GM12878 (cell line): ENCODE measurements around the gene ZNF496. TPM values are rescaled to one million over a fixed set of nuclear protein-coding genes. Genes with fewer than 3 reads are reported as not detected.

Source experiments
- ATAC-seq: fragments of 200-7000 bp; cut with Tn5 transposase; 3 replicates; pipeline ENCODE4 v1.9.1; 2020; ENCODE audit warnings: mild to moderate bottlenecking, moderate library complexity
- BruUV-seq: library from RNA; stranded (reverse); fragments of 400-500 nt; replicated peaks from 2 replicates; lab custom pipeline; 2021; lab: Mats Ljungman, UMichigan
- CTCF ChIA-PET: fragments of 300-600 bp; sonication (Branson Sonifier 250); formaldehyde crosslinking; extraction: SDS; loops from one replicate; lab custom pipeline; 2021; ENCODE audit warnings: inconsistent platforms; lab: Yijun Ruan, JAX
- POLR2A ChIA-PET: fragments of 350-600 bp; formaldehyde crosslinking; extraction: SDS; loops from one replicate; lab custom pipeline; 2021; ENCODE audit warnings: inconsistent platforms; lab: Charles Lee
- RAD21 ChIA-PET: fragments of 300-600 bp; sonication (Branson Sonifier 250); formaldehyde crosslinking; loops from one replicate; lab custom pipeline; 2023; ENCODE audit warnings: antibody characterized with exemption; ENCODE audit not compliant: unreplicated experiment; lab: Charles Lee
- SMC1A ChIA-PET: fragments of 300-600 bp; sonication (Branson Sonifier 250); formaldehyde crosslinking; loops from one replicate; lab custom pipeline; 2023; ENCODE audit not compliant: unreplicated experiment, uncharacterized antibody; lab: Charles Lee
- DNase-seq: peaks from one replicate; pipeline ENCODE4 v3.0.0-alpha.2; 2011; ENCODE audit warnings: low read depth, low spot score
- FAIRE-seq: peaks from 3 replicates; lab custom pipeline; 2011; peaks lifted over from hg19 to GRCh38; lab: Jason Lieb, UNC
- H2AFZ ChIP-seq: 2 replicates; pipeline ENCODE4 v1.6.0; 2011; ENCODE audit warnings: low read depth, low read length, control low read depth; ENCODE audit not compliant: control insufficient read depth
- H3K27ac ChIP-seq: 2 replicates; pipeline ENCODE4 v1.5.1; 2011; ENCODE audit warnings: control low read depth; ENCODE audit not compliant: control insufficient read depth, insufficient read depth
- H3K27me3 ChIP-seq, 2 experiments: replicated peaks in 1 of 2; 2 replicates each; pipeline versions ENCODE4 v1.6.0 to v1.6.1; 2011; ENCODE audit warnings: low read length in 1 of 2; ENCODE audit not compliant: control insufficient read depth in 2 of 2, insufficient read depth in 2 of 2
- H3K36me3 ChIP-seq, 2 experiments: 2 replicates each; pipeline ENCODE4 v1.5.1; 2011; ENCODE audit warnings: low read length in 1 of 2; ENCODE audit not compliant: control insufficient read depth in 2 of 2, insufficient read depth in 2 of 2
- H3K4me1 ChIP-seq: 2 replicates; pipeline ENCODE4 v1.6.1; 2011; ENCODE audit warnings: mild to moderate bottlenecking, low read length, moderate library complexity, mixed read lengths; ENCODE audit not compliant: control insufficient read depth, insufficient read depth
- H3K4me2 ChIP-seq: 2 replicates; pipeline ENCODE4 v1.6.0; 2011; ENCODE audit warnings: control low read depth; ENCODE audit not compliant: control insufficient read depth, insufficient read depth
- H3K4me3 ChIP-seq: fragments of 200-600 bp; sonication (generic); 2 replicates; pipeline ENCODE4 v1.5.1; 2016
- H3K79me2 ChIP-seq: 2 replicates; pipeline ENCODE4 v1.6.0; 2011; ENCODE audit warnings: low read length; ENCODE audit not compliant: control insufficient read depth, insufficient read depth
- H3K9ac ChIP-seq: 2 replicates; pipeline ENCODE4 v1.8.0; 2011; ENCODE audit warnings: low read length, control low read depth, mixed read lengths; ENCODE audit not compliant: control insufficient read depth, insufficient read depth
- H3K9me3 ChIP-seq: replicated peaks from 3 replicates; pipeline ENCODE4 v1.5.1; 2011; ENCODE audit warnings: mild to moderate bottlenecking, low read length; ENCODE audit not compliant: control insufficient read depth, insufficient read depth
- H4K20me1 ChIP-seq: 2 replicates; pipeline ENCODE4 v1.6.0; 2011; ENCODE audit not compliant: control insufficient read depth, insufficient read depth
- ATF7 ChIP-seq: fragments of 450-650 bp; IDR thresholded peaks from 2 replicates; pipeline ENCODE4 v1.6.1; 2016; ENCODE audit warnings: low read depth, mild to moderate bottlenecking
- CBFB ChIP-seq: IDR thresholded peaks from 2 replicates; pipeline ENCODE4 v1.6.1; 2016; ENCODE audit warnings: antibody characterized with exemption, low read depth
- CHD2 ChIP-seq: IDR thresholded peaks from 2 replicates; pipeline ENCODE4 v1.6.1; 2011; ENCODE audit warnings: low read depth, low read length, improper control_type of control experiment, borderline replicate concordance
- CUX1 ChIP-seq: IDR thresholded peaks from 2 replicates; pipeline ENCODE4 v1.6.1; 2012; ENCODE audit warnings: improper control_type of control experiment, low read depth, low read length; ENCODE audit not compliant: insufficient replicate concordance
- MLLT1 ChIP-seq: fragments of 450-650 bp; IDR thresholded peaks from 2 replicates; pipeline ENCODE4 v1.6.1; 2016; ENCODE audit warnings: mild to moderate bottlenecking
- POU2F2 ChIP-seq: IDR thresholded peaks from 3 replicates; pipeline ENCODE4 v1.6.1; 2011; ENCODE audit warnings: low read depth, mild to moderate bottlenecking, low read length, borderline replicate concordance
- RCOR1 ChIP-seq: conservative IDR thresholded peaks from 2 replicates; pipeline ENCODE4 v1.6.1; 2012; ENCODE audit warnings: low read depth, low read length, improper control_type of control experiment
- REST ChIP-seq: IDR thresholded peaks from 2 replicates; pipeline ENCODE4 v1.6.1; 2012; ENCODE audit warnings: mild to moderate bottlenecking, low read depth, low read length
- STAT3 ChIP-seq: IDR thresholded peaks from 2 replicates; pipeline ENCODE4 v1.6.1; 2011; ENCODE audit warnings: low read depth, low read length, improper control_type of control experiment
- ZNF217 ChIP-seq: fragments of 450-650 bp; IDR thresholded peaks from 2 replicates; pipeline ENCODE4 v1.6.1; 2017; ENCODE audit warnings: antibody characterized with exemption, mild to moderate bottlenecking
- WGBS: methylation state at CpG from one replicate; pipeline ENCODE4 v1.1.6; 2016; ENCODE audit warnings: low lambda C conversion rate; ENCODE audit not compliant: insufficient replicate concordance, insufficient coverage; ENCODE audit errors: missing lambda C conversion rate; 5-methylcytosine and 5-hydroxymethylcytosine counted together
- in situ Hi-C: fragments of 300-500 bp; cut with MboI; formaldehyde crosslinking; loops from 9 replicates; pipeline ENCODE4 v1.14.3; 2018; ENCODE audit warnings: mixed read lengths
- intact Hi-C: fragments of 100-400 bp; cut with micrococcal nuclease; formaldehyde crosslinking; loops from one replicate; pipeline ENCODE4 v1.14.2; 2022; ENCODE audit not compliant: unreplicated experiment
- polyA plus RNA-seq, 11 experiments: library from polyadenylated mRNA; depleted of rRNA in 4 of 11; unstranded in 6 of 11; stranded (reverse) in 5 of 11; fragments of >200 nt; fragmentation: Nextera tagmentation in 4 of 11; fragmentation: Illumina TruSeq in 1 of 11; extraction: Ambion mirVana in 4 of 11; extraction: Trizol in 1 of 11; gene quantifications; 1 replicate in 1 of 11; 2 replicates in 10 of 11; pipeline versions ENCODE4 v1.2.1 to v1.2.3, GENCODE V29; 2011 to 2016; ENCODE audit warnings: inconsistent platforms in 2 of 11, missing spikeins in 2 of 11, low read depth in 1 of 11
- total RNA-seq, 4 experiments: library from RNA; depleted of rRNA in 3 of 4; stranded (reverse); fragments of >200 nt in 3 of 4; fragmentation: Illumina TruSeq in 1 of 4; extraction: Trizol in 1 of 4; gene quantifications; 2 replicates each; pipeline versions ENCODE4 v1.2.1 to v1.2.3, GENCODE V29; 2013 to 2021
- TF ChIP-seq, protein P1 (sequence below): IDR thresholded peaks from 2 replicates; pipeline ENCODE4 v1.6.1; 2011; ENCODE audit warnings: low read depth, low read length, improper control_type of control experiment, borderline replicate concordance

The ZNF496 gene
- total and polyA plus RNA-seq, 10 of the 15 experiments (the other 5 are each of a cell fraction or from before 2014, with no cell fraction given) = 1.6 to 26.4 (median 12.5) TPM

DNA sequence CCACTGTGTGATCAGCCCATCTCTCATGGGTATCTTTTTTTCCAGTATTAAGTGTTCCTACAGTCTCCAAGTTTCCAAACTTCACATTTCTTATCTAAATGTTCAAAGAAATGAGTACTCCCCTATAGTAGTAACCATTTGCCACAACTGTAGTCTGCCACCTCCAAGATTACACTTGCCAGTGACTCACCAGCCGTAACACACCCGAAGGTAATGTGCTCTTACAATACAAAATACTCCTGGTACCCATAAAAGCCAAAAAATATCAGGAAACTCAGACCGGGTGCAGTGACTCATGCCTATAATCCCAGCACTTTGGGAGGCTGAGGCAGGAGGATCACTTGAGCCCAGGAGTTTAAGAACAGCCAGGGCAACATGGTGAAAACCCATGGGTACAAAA lies 20.5 kb upstream of the ZNF496 start (continued):
- no peak for TF ChIP-seq CHD2
- no peak for TF ChIP-seq REST
- no peak for TF ChIP-seq CBFB

GRCh38 chr1:247350587-247350986 lies 18.9 kb upstream of the ZNF496 start:
- 69% methylated on average over 1 of the region's 1 CpG for WGBS
- CTCF ChIA-PET = no interaction called here
- SMC1A ChIA-PET = interaction anchor here (0.6 to 1.0 kb wide), 2 partner anchors 10 to 986 kb away, joined by 3 read pairs; no protein-coding TSS in a partner anchor
- Histone ChIP-seq H3K4me2 (no peak overlapping the region), H3K4me1 (no peaks in the 10 kb centered on the region), H3K79me2 (no peaks in the 10 kb centered on the region), H3K36me3 (no peaks in the 10 kb centered on the region), H3K4me3 (no peak overlapping the region), H2AFZ (no peak overlapping the region), H4K20me1 (no peaks in the 10 kb centered on the region), H3K27me3 (no peaks in the 10 kb centered on the region), H3K9ac (no peak overlapping the region), H3K27ac (no peak overlapping the region), H3K9me3 (peaks cover 5% of the 10 kb centered on the region; the same call in 2 of the 3 replicates)
- ATAC-seq (no peak), DNase-seq (no peak), FAIRE-seq (no peak)
- in situ Hi-C loops (loop anchor here (25.0 kb wide), 1 partner anchor 1087 kb away; the partner anchor contains the start of gene OR2T2), intact Hi-C loops (no loop called here)
- POLR2A ChIA-PET = interaction anchor here (0.6 to 0.8 kb wide), 2 partner anchors 22 to 99 kb away, joined by 3 to 8 read pairs; no protein-coding TSS in a partner anchor
- RAD21 ChIA-PET = interaction anchor here (0.6 kb wide), 1 partner anchor 138 kb away, joined by 5 read pairs; no protein-coding TSS in a partner anchor
- no TSS peak for BruUV-seq
- TF ChIP-seq ATF7 = no peak
- no peak for TF ChIP-seq STAT3
- no peak for TF ChIP-seq MLLT1
- no peak for TF ChIP-seq ZNF217
- TF ChIP-seq, protein P1, sequence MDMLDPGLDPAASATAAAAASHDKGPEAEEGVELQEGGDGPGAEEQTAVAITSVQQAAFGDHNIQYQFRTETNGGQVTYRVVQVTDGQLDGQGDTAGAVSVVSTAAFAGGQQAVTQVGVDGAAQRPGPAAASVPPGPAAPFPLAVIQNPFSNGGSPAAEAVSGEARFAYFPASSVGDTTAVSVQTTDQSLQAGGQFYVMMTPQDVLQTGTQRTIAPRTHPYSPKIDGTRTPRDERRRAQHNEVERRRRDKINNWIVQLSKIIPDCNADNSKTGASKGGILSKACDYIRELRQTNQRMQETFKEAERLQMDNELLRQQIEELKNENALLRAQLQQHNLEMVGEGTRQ = no peak
- TF ChIP-seq CUX1 = no peak
- TF ChIP-seq RCOR1 = no peak
- TF ChIP-seq POU2F2 = no peak
